ENCODE results near the gene VWA3A.

VWA3A gene

DNA sequence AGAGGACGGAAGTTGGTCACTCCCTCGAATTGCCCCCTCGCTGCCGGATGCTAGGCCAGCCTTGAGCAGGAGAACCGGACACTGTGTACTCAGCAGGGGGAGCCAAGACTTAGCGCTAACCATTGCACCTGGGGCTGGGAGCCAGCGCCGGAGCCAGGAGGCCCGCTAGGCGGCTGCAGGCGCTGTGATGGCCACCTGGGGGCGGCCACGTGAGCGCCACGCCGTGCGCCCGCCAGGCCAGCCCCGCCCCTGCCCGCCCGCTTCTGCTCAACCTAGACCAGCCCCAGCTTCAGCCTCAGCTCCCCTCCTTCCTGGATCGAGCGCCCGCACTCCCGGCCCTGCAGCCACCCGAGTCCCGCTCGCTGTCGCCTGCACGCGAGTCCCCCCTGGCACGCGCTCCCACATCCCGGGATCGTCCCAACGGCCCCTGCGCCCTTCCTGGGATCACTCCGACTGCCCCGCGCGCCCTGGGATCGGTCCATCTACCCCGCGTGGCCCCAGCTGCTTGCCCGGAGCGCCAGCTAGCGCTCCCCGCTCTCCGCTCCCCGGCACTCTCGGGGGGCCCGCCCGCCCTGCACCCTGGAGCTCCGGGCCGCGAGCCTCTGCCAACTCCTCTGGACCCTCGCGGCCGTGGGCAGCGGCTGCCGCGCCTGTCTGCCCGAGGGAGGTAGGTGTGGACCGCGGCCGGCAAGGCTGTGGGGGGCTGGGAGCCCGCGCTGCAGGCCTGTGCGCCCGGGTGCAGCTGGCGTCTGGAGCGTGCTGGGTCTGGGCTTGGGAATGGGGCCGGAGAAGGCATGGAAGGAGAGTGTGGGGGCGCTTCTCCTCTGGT lies 113.9 kb downstream of the VWA3A start, which contains the start of gene EEF2K:
Gene EEF2K (plus strand): TSS at position 266 of the 829 bp plus-strand sequence. CDS start 19,452 bp downstream, outside the sequence.
- peak; percentile 89 to 95 for DNase-seq
